ENCODE results near the gene TSHZ2.
"Not testable (repeated sequence)": the region's sequence is repeated elsewhere in the genome, so short reads cannot be mapped to it uniquely, and the experiment has no call there.

TSHZ2 gene

GRCh38 chr20:53365539-53366075 lies 393.4 kb downstream of the TSHZ2 start:
- DNase-seq = no peak

GRCh38 chr20:53366928-53367327 lies 394.8 kb downstream of the TSHZ2 start:
- DNase-seq = not testable (repeated sequence)

- no peak for DNase-seq
These were observed 397.7 kb downstream of the TSHZ2 start for GRCh38 chr20:53369871-53370270.

GRCh38 chr20:53370345-53370961 lies 398.3 kb downstream of the TSHZ2 start:
- no peak for DNase-seq

GRCh38 chr20:53371216-53371615 lies 399.1 kb downstream of the TSHZ2 start:
- DNase-seq = no peak

- DNase-seq = no peak
These were observed 403.9 kb downstream of the TSHZ2 start for GRCh38 chr20:53376021-53376420.

- DNase-seq = no peak
These were observed 407.1 kb downstream of the TSHZ2 start for GRCh38 chr20:53379014-53379832.

GRCh38 chr20:53379833-53380120 lies 407.6 kb downstream of the TSHZ2 start:
- DNase-seq = no peak

- DNase-seq = no peak
These were observed 409.6 kb downstream of the TSHZ2 start for GRCh38 chr20:53381568-53382262.

GRCh38 chr20:53382263-53382844 lies 410.2 kb downstream of the TSHZ2 start:
- DNase-seq = no peak

GRCh38 chr20:53383916-53384315 lies 411.8 kb downstream of the TSHZ2 start:
- DNase-seq = no peak

GRCh38 chr20:53384392-53384791 lies 412.2 kb downstream of the TSHZ2 start:
- DNase-seq = no peak

- no peak for DNase-seq
These were observed 414.0 kb downstream of the TSHZ2 start for GRCh38 chr20:53385941-53386767.

GRCh38 chr20:53387983-53388675 lies 416.0 kb downstream of the TSHZ2 start:
- peak in 1 of 2 experiments; percentile 61 for DNase-seq

GRCh38 chr20:53389516-53390300 lies 417.6 kb downstream of the TSHZ2 start:
- no peak for DNase-seq

GRCh38 chr20:53390770-53391169 lies 418.6 kb downstream of the TSHZ2 start:
- DNase-seq = no peak

- no peak for DNase-seq
These were observed 422.3 kb downstream of the TSHZ2 start for GRCh38 chr20:53394433-53394832.

- no peak for DNase-seq
These were observed 423.2 kb downstream of the TSHZ2 start for GRCh38 chr20:53395188-53395923.

GRCh38 chr20:53399083-53399482 lies 426.9 kb downstream of the TSHZ2 start:
- no peak for DNase-seq
